Adrenal gland (tissue), 12 donors: Measurements from ENCODE around the gene ETNPPL. TPM values are rescaled to one million over a fixed set of nuclear protein-coding genes. Genes with fewer than 3 reads are reported as not detected.

Experiments
- DNase-seq, 7 donors: peaks; one replicate each; pipeline ENCODE4 v3.0.0-alpha.2; 2019 to 2020
- H3K27ac ChIP-seq, 5 donors: fragments of 200-600 bp; sonication (generic) in 4 of 5; 1 replicate in 3 of 5; 2 replicates in 2 of 5; pipeline versions ENCODE4 v1.5.1 to v1.8.0; 2016 to 2020; ENCODE audit warnings: mild to moderate bottlenecking in 1 of 5
- H3K27me3 ChIP-seq: fragments of 200-600 bp; 2 replicates; pipeline ENCODE4 v1.8.0; 2021
- H3K36me3 ChIP-seq, 2 donors: fragments of 200-600 bp; replicated peaks in 1 of 2; 1 replicate in 1 of 2; 2 replicates in 1 of 2; pipeline versions ENCODE4 v1.5.1 to v1.8.0; 2018 to 2022
- H3K4me1 ChIP-seq, 2 donors: fragments of 200-600 bp; replicated peaks in 1 of 2; 1 replicate in 1 of 2; 2 replicates in 1 of 2; pipeline versions ENCODE4 v1.5.1 to v1.8.0; 2018 to 2021
- H3K4me3 ChIP-seq, 4 donors: fragments of 200-600 bp; sonication (generic) in 3 of 4; one replicate each; pipeline ENCODE4 v1.5.1; 2016 to 2018
- H3K9me3 ChIP-seq, 3 donors: fragments of 200-600 bp; sonication (generic) in 1 of 3; replicated peaks in 1 of 3; 1 replicate in 2 of 3; 2 replicates in 1 of 3; pipeline versions ENCODE4 v1.5.1 to v1.8.0; 2016 to 2021
- CTCF ChIP-seq, 6 experiments: fragments of 450-650 bp in 4 of 6; fragments of 200-600 bp in 2 of 6; sonication (generic) in 1 of 6; IDR thresholded peaks; 1 replicate in 5 of 6; 2 replicates in 1 of 6; pipeline versions ENCODE4 v1.5.1 to v1.8.0; 2016 to 2021; ENCODE audit warnings: antibody characterized with exemption in 6 of 6, mild to moderate bottlenecking in 2 of 6, moderate library complexity in 1 of 6
- POLR2A ChIP-seq, 2 donors: fragments of 450-650 bp; IDR thresholded peaks; one replicate each; pipeline ENCODE4 v1.6.1; 2017; ENCODE audit warnings: antibody characterized with exemption in 2 of 2, mild to moderate bottlenecking in 2 of 2, moderate library complexity in 1 of 2
- WGBS, 4 donors: extraction: QIAGEN DNeasy Blood & Tissue Kit in 2 of 4; methylation state at CpG; one replicate each; pipeline versions ENCODE4 v1.1.5 to v1.1.7; 2013 to 2017; 5-methylcytosine and 5-hydroxymethylcytosine counted together
- intact Hi-C, 2 donors: fragments of 100-400 bp; cut with DNase I; formaldehyde crosslinking; loops; one replicate each; pipeline versions ENCODE4 v1.14.1 to v1.15.0; 2022 to 2023
- polyA plus RNA-seq, 3 donors: library from polyadenylated mRNA; stranded (reverse); fragments of 200-250 nt in 2 of 3; fragments of 350-450 nt in 1 of 3; fragmentation: Illumina TruSeq in 1 of 3; extraction: RNeasy Lipid Tissue Mini Kit (QIAGEN cat#74804) in 1 of 3; gene quantifications; one replicate each; pipeline ENCODE4 v1.2.3, GENCODE V29; 2013 to 2014
- total RNA-seq, 9 donors: library from RNA; depleted of rRNA in 4 of 9; stranded (reverse); fragments of >200 nt in 4 of 9; fragments of 120-200 nt in 1 of 9; fragmentation: NEBNext Ultra II Directional in 1 of 9; extraction: Animal tissue kit (Norgen Biotek cat#: 25700) in 1 of 9; gene quantifications; one replicate each; pipeline versions ENCODE4 v1.1.0 to v1.2.4, GENCODE V29; 2013 to 2023
- donor health status: healthy with polysubstance abuse.
- donor health status: Bipolar disorder and iron deficiency.
- donor health status: DM: yes; HTN: yes; CAD: no.
- donor health status: DM: no; HTN: no; CAD: no.
- donor health status: DM: no; HTN: no; CAD: no.
- donor health status: DM: yes; HTN: yes; CAD: no.

Gene ETNPPL
- total and polyA plus RNA-seq, 12 donors = 0.56 to 41.8 (median 2.6) TPM

GRCh38 chr4:108804648-108805273 lies 41.9 kb upstream of the ETNPPL start:
- H3K4me3 ChIP-seq = no peak overlapping the region
- TF ChIP-seq CTCF (IDR thresholded peaks at IDR 0.05) (no peak), POLR2A (IDR thresholded peaks at IDR 0.05) (no peak)
- no peak for DNase-seq
- intact Hi-C loops = no loop called here
- H3K27ac ChIP-seq = no peak overlapping the region
- H3K9me3 ChIP-seq = no peaks in the 10 kb centered on the region
- no peaks in the 10 kb centered on the region for H3K4me1 ChIP-seq
- H3K36me3 ChIP-seq = no peaks in the 10 kb centered on the region
- WGBS, 4 donors = 78 to 88% (median 81%) methylated on average over 5 of the region's 5 CpGs
- no peaks in the 10 kb centered on the region for H3K27me3 ChIP-seq

- no peaks in the 10 kb centered on the region for H3K4me1 ChIP-seq
- no peaks in the 10 kb centered on the region for H3K36me3 ChIP-seq
- intact Hi-C loops = no loop called here
- no peak for DNase-seq
- no peak overlapping the region for H3K4me3 ChIP-seq
- TF ChIP-seq CTCF (IDR thresholded peaks at IDR 0.05) (no peak), POLR2A (IDR thresholded peaks at IDR 0.05) (no peak)
- no peak overlapping the region for H3K27ac ChIP-seq
- H3K27me3 ChIP-seq = no peaks in the 10 kb centered on the region
- H3K9me3 ChIP-seq = no peaks in the 10 kb centered on the region
- 75 to 97% (median 84%) methylated on average over 5 of the region's 5 CpGs for WGBS, 4 donors
These were observed 36.5 kb upstream of the ETNPPL start for GRCh38 chr4:108799306-108799705.

GRCh38 chr4:108796173-108796572 lies 33.3 kb upstream of the ETNPPL start:
- no peak overlapping the region for H3K4me3 ChIP-seq
- intact Hi-C loops = no loop called here
- 47 to 58% (median 55%) methylated on average over 3 of the region's 3 CpGs for WGBS, 4 donors
- no peaks in the 10 kb centered on the region for H3K4me1 ChIP-seq
- TF ChIP-seq CTCF (IDR thresholded peaks at IDR 0.05) (no peak), POLR2A (IDR thresholded peaks at IDR 0.05) (no peak)
- H3K36me3 ChIP-seq = no peaks in the 10 kb centered on the region
- H3K27me3 ChIP-seq = no peaks in the 10 kb centered on the region
- H3K27ac ChIP-seq = no peak overlapping the region
- no peak for DNase-seq
- no peaks in the 10 kb centered on the region for H3K9me3 ChIP-seq

GRCh38 chr4:108795733-108796132 lies 32.9 kb upstream of the ETNPPL start:
- Histone ChIP-seq H3K36me3 (no peaks in the 10 kb centered on the region), H3K4me3 (no peak overlapping the region), H3K27me3 (no peaks in the 10 kb centered on the region), H3K27ac (no peak overlapping the region), H3K4me1 (no peaks in the 10 kb centered on the region), H3K9me3 (no peaks in the 10 kb centered on the region)
- TF ChIP-seq CTCF (IDR thresholded peaks at IDR 0.05) (no peak), POLR2A (IDR thresholded peaks at IDR 0.05) (no peak)
- intact Hi-C loops = no loop called here
- no peak for DNase-seq
